ENCODE measurements around the gene CPSF4L.

DNA sequence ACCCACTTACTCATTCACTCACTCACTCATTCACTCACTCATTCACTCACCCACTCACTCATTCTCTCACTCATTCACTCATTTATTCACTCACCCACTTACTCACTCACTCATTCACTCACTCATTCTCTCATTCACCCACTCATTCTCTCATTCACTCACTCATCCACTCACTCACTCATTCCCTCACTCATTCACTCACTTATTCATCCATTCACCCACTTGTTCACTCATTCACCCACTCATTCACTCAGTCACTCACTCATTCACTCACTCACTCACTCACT lies 7.6 kb upstream of the CPSF4L start:
- TF ChIP-seq, protein P1, sequence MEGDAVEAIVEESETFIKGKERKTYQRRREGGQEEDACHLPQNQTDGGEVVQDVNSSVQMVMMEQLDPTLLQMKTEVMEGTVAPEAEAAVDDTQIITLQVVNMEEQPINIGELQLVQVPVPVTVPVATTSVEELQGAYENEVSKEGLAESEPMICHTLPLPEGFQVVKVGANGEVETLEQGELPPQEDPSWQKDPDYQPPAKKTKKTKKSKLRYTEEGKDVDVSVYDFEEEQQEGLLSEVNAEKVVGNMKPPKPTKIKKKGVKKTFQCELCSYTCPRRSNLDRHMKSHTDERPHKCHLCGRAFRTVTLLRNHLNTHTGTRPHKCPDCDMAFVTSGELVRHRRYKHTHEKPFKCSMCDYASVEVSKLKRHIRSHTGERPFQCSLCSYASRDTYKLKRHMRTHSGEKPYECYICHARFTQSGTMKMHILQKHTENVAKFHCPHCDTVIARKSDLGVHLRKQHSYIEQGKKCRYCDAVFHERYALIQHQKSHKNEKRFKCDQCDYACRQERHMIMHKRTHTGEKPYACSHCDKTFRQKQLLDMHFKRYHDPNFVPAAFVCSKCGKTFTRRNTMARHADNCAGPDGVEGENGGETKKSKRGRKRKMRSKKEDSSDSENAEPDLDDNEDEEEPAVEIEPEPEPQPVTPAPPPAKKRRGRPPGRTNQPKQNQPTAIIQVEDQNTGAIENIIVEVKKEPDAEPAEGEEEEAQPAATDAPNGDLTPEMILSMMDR (IDR thresholded peaks at IDR 0.05), result no peak
- TF ChIP-seq POLR2A (IDR thresholded peaks at IDR 0.05), result no peak

Measured in adrenal gland (tissue), 5 donors.